K562 (cell line): Measurements from ENCODE around the gene SLC28A1.

Experiments
- ATF3 ChIP-seq, 2 experiments: fragments of 450-650 bp in 1 of 2; sonication (generic) in 1 of 2; formaldehyde crosslinking in 1 of 2; IDR thresholded peaks in 1 of 2; conservative IDR thresholded peaks in 1 of 2; 2 replicates each; pipeline versions ENCODE4 v1.6.1 to v1.8.1; 2016 to 2023; ENCODE audit warnings: mild to moderate bottlenecking in 2 of 2, moderate library complexity in 2 of 2, inconsistent platforms in 1 of 2, missing genetic modification reagents in 1 of 2
- NFIC ChIP-seq: fragments of 450-650 bp; IDR thresholded peaks from 2 replicates; pipeline ENCODE4 v1.6.1; 2017; ENCODE audit warnings: mild to moderate bottlenecking, inconsistent platforms
- POLR2A ChIP-seq: fragments of 450-650 bp; conservative IDR thresholded peaks from 2 replicates; pipeline ENCODE4 v1.6.1; 2016
- ZNF24 ChIP-seq: fragments of 450-650 bp; IDR thresholded peaks from 2 replicates; pipeline ENCODE4 v1.6.1; 2016
- ZNF274 ChIP-seq: IDR thresholded peaks from 2 replicates; pipeline ENCODE4 v1.6.1; 2011; ENCODE audit warnings: low read depth, mild to moderate bottlenecking, low read length, moderate library complexity, borderline replicate concordance
- ZNF324 ChIP-seq: fragments of 250-450 bp; sonication (Bioruptor Pico); IDR thresholded peaks from 2 replicates; pipeline ENCODE4 v1.4.0; 2020; ENCODE audit warnings: mild to moderate bottlenecking

GRCh38 chr15:84982301-84982920 is 97.9 kb downstream of the SLC28A1 start:
- TF ChIP-seq ATF3 (IDR thresholded peaks at IDR 0.05) (no peak), ATF3 (CRISPR knock-in tag; conservative IDR thresholded peaks at IDR 0.05) (no peak; the same call in 1 of the 2 replicates), NFIC (peak; percentile 53), ZNF324 (CRISPR knock-in tag) (no peak), ZNF24 (no peak), POLR2A (no peak), ZNF274 (no peak)
